DOHH2 (cell line): ENCODE data around the gene MOV10.

ENCODE experiments used
- H3F3A ChIP-seq: fragments of 200-600 bp; sonication (generic), shearing (Covaris generic); 2 replicates; pipeline ENCODE4 v1.6.0; 2016; ENCODE audit warnings: antibody characterized with exemption, mild to moderate bottlenecking; ENCODE audit not compliant: control insufficient read depth, insufficient read depth
- H3K27ac ChIP-seq: fragments of 200-600 bp; sonication (generic); 2 replicates; pipeline ENCODE4 v1.5.1; 2014; ENCODE audit warnings: low read depth, mild to moderate bottlenecking, low read length, moderate library complexity
- H3K27me3 ChIP-seq: fragments of 200-600 bp; sonication (generic); 2 replicates; pipeline ENCODE4 v1.6.1; 2014; ENCODE audit warnings: mild to moderate bottlenecking, low read length, mixed read lengths; ENCODE audit not compliant: control insufficient read depth
- H3K36me3 ChIP-seq: fragments of 200-600 bp; sonication (generic); 2 replicates; pipeline ENCODE4 v1.6.1; 2014; ENCODE audit warnings: mild to moderate bottlenecking, low read length, moderate library complexity, mixed read lengths; ENCODE audit not compliant: control insufficient read depth
- H3K4me1 ChIP-seq: fragments of 200-600 bp; sonication (generic); 2 replicates; pipeline ENCODE4 v1.6.1; 2014; ENCODE audit warnings: mild to moderate bottlenecking, low read length, mixed read lengths; ENCODE audit not compliant: control insufficient read depth
- H3K4me2 ChIP-seq: fragments of 200-600 bp; sonication (generic); 2 replicates; pipeline ENCODE4 v1.6.0; 2014; ENCODE audit warnings: mild to moderate bottlenecking, low read length, moderate library complexity
- H3K4me3 ChIP-seq: fragments of 200-600 bp; sonication (generic); 2 replicates; pipeline ENCODE4 v1.5.1; 2014; ENCODE audit warnings: mild to moderate bottlenecking, low read length, mixed read lengths
- H3K79me2 ChIP-seq: fragments of 200-600 bp; sonication (generic); 2 replicates; pipeline ENCODE4 v1.6.1; 2014; ENCODE audit warnings: mild to moderate bottlenecking, low read length, mixed read lengths; ENCODE audit not compliant: control insufficient read depth
- H3K9me2 ChIP-seq: fragments of 200-600 bp; sonication (generic); replicated peaks from 2 replicates; pipeline ENCODE4 v1.6.1; 2014; ENCODE audit warnings: mild to moderate bottlenecking, low read length, mixed read lengths; ENCODE audit not compliant: control insufficient read depth
- H3K9me3 ChIP-seq: fragments of 200-600 bp; sonication (generic); 2 replicates; pipeline ENCODE4 v1.6.1; 2014; ENCODE audit warnings: antibody characterized with exemption, low read length, mixed read lengths; ENCODE audit not compliant: control insufficient read depth, insufficient read depth
- H4K20me1 ChIP-seq: fragments of 200-600 bp; sonication (generic); 2 replicates; pipeline ENCODE4 v1.6.0; 2014; ENCODE audit warnings: low read depth, mild to moderate bottlenecking, antibody characterized with exemption, low read length, moderate library complexity; ENCODE audit not compliant: control insufficient read depth, insufficient read depth
- EZH2phosphoT487 ChIP-seq: fragments of 200-600 bp; sonication (generic); IDR thresholded peaks from 2 replicates; pipeline ENCODE4 v1.6.1; 2017; ENCODE audit warnings: borderline replicate concordance, mild to moderate bottlenecking, antibody characterized with exemption, low read length, moderate library complexity, mixed read lengths
- TF ChIP-seq, protein P1 (sequence below): fragments of 200-600 bp; sonication (generic); IDR thresholded peaks from one replicate; pipeline ENCODE4 v1.5.1; 2014; ENCODE audit warnings: antibody characterized with exemption, mild to moderate bottlenecking, low read depth, low read length; ENCODE audit not compliant: poor library complexity, severe bottlenecking

The MOV10 gene

DNA sequence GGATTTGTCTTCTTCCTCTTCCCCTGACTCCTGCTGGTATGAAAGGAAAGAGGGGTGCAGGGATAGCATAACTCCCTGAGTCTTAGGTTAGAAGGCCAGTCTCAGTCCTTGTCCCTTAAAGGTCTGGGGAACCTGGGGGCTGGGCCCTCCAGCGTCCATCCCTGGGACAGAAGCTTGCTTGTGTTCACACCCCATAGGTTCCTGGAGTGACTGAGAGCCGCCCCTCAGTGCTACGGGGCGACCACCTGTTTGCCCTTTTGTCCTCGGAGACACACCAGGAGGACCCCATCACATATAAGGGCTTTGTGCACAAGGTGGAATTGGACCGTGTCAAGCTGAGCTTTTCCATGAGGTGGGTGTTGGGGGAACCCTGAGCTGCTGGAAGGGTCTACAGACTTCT is 19.4 kb downstream of the MOV10 start:
- Histone ChIP-seq H3K4me3 (no peak overlapping the region), H3F3A (no peaks in the 10 kb centered on the region), H4K20me1 (no peaks in the 10 kb centered on the region), H3K4me1 (no peaks in the 10 kb centered on the region), H3K9me3 (no peaks in the 10 kb centered on the region), H3K4me2 (no peak overlapping the region), H3K27me3 (no peaks in the 10 kb centered on the region), H3K36me3 (no peaks in the 10 kb centered on the region), H3K27ac (no peak overlapping the region), H3K79me2 (no peaks in the 10 kb centered on the region), H3K9me2 (no peaks in the 10 kb centered on the region)
- TF ChIP-seq, protein P1, sequence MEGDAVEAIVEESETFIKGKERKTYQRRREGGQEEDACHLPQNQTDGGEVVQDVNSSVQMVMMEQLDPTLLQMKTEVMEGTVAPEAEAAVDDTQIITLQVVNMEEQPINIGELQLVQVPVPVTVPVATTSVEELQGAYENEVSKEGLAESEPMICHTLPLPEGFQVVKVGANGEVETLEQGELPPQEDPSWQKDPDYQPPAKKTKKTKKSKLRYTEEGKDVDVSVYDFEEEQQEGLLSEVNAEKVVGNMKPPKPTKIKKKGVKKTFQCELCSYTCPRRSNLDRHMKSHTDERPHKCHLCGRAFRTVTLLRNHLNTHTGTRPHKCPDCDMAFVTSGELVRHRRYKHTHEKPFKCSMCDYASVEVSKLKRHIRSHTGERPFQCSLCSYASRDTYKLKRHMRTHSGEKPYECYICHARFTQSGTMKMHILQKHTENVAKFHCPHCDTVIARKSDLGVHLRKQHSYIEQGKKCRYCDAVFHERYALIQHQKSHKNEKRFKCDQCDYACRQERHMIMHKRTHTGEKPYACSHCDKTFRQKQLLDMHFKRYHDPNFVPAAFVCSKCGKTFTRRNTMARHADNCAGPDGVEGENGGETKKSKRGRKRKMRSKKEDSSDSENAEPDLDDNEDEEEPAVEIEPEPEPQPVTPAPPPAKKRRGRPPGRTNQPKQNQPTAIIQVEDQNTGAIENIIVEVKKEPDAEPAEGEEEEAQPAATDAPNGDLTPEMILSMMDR: no peak
- no peak for TF ChIP-seq EZH2phosphoT487

DNA sequence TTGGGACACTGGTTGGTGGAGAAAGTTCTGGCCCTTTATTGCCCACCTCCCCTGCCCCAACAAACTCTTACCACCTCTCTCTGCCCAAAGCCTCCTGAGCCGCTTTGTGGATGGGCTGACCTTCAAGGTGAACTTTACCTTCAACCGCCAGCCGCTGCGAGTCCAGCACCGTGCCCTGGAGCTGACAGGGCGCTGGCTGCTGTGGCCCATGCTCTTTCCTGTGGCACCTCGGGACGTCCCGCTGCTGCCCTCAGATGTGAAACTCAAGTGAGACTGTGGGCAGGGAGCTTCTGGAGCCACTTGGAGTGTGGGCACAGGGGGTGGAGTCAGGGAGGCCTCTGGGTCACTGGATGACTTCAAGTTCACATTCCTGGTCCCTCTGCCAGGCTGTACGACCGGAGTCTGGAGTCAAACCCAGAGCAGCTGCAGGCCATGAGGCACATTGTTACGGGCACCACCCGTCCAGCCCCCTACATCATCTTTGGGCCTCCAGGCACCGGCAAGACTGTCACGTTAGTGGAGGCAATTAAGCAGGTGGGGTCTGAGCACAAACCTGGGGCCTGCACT is 20.0 kb downstream of the MOV10 start:
- no peak for TF ChIP-seq EZH2phosphoT487
- TF ChIP-seq, protein P1: no peak
- Histone ChIP-seq H4K20me1 (no peaks in the 10 kb centered on the region), H3K4me2 (no peak overlapping the region), H3K9me3 (no peaks in the 10 kb centered on the region), H3K4me1 (peaks cover 4% of the 10 kb centered on the region), H3K9me2 (no peaks in the 10 kb centered on the region), H3K79me2 (no peaks in the 10 kb centered on the region), H3K4me3 (no peak overlapping the region), H3K36me3 (no peaks in the 10 kb centered on the region), H3K27ac (no peak overlapping the region), H3K27me3 (no peaks in the 10 kb centered on the region), H3F3A (no peaks in the 10 kb centered on the region)

DNA sequence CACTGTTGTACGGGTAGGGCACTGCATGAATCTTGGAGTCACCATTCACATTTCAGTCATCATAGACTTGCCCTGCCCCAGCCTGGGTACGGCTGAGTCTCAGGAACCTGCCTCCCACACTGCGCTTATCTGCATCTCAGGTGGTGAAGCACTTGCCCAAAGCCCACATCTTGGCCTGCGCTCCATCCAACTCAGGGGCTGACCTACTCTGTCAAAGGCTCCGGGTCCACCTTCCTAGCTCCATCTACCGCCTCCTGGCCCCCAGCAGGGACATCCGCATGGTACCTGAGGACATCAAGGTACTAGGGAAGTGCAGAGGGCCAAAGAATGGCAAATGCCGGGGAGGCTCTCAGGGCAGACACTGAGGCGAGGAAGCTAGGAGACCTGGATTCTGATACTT is 20.8 kb downstream of the MOV10 start:
- Histone ChIP-seq H3K9me3 (no peaks in the 10 kb centered on the region), H3K4me2 (no peak overlapping the region), H3K9me2 (no peaks in the 10 kb centered on the region), H3K79me2 (no peaks in the 10 kb centered on the region), H3K36me3 (no peaks in the 10 kb centered on the region), H3K4me3 (no peak overlapping the region), H3K27me3 (no peaks in the 10 kb centered on the region), H4K20me1 (no peaks in the 10 kb centered on the region), H3K27ac (no peak overlapping the region), H3K4me1 (peaks cover 12% of the 10 kb centered on the region), H3F3A (no peaks in the 10 kb centered on the region)
- no peak for TF ChIP-seq EZH2phosphoT487
- TF ChIP-seq, protein P1: no peak
